Embryonic facial prominence (tissue), 1 donor: ENCODE results near the gene PRCD.
"Not testable (repeated sequence)": the region's sequence is repeated elsewhere in the genome, so short reads cannot be mapped to it uniquely, and the experiment has no call there.

Experiments
- DNase-seq: peaks from one replicate; pipeline ENCODE4 v3.0.0-alpha.2; 2016; ENCODE audit errors: extremely low spot score

The PRCD gene

DNA sequence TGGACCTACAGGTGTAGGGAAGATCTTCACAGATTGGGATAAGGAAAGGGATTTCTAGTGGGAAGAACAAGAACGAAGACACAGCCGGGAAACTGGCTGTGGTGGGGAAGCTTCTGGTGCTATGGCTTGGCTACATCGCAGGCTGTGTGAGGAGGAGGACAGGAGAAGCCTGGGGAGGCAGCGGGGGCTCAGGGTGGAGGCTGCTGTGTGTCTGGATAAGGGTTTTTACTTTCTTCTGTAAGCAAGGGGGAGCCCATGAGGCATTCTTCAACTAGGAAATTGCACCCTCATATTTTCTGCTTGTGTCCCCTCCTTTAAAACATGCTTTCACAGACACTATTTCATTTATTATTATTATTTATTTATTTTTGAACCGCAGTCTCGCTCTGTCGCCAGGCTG, 35.7 kb upstream of the PRCD start:
- no peak for DNase-seq

DNA sequence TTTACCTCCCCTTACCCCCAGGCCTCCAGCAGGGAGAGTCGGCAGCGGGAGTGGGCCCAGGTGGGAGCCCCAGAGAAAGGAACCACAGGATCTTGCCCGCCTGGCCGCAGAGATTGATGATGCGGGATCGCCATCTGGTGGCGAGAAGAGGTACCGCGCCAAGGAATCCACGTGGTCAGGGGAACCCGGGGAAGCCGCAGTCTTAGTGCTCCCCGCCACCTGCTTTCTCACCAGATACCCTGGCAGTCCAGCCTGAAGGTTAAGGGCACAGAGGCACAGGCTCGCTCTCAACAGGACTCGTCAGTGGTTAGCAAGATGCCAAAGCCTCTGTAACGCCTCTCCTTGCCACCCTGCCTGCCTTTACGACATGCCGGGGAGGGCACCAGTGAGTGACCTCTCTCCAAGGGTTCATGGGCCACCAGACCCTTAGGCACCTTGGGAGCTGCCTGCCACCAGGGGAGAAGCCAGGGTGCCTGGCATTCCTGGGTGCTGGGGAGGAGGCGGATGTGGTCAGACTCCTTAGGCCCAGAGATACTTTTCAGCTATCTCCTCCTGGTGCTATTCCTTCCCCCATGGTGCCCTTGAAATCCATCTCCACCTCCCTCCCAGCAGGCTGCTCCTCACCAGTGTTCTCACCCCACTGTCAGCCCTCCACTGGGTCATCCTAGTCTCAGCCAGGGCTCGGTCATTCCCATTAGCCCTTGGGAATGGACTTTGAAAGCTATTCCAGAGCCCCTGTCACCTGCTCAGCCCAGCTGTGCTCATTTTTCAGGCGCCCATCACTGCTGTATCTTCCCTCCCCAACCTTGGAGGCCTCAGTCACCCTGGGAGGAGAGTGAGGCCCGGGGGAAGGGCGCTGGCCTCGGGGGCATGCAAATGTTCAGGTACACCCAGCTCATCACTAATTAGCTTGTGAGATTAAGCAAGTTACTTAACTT, 33.2 kb upstream of the PRCD start:
- no peak for DNase-seq

- DNase-seq, result not testable (repeated sequence)
Measured at GRCh38 chr17:76508472-76509063, 31.3 kb upstream of the PRCD start.

DNA sequence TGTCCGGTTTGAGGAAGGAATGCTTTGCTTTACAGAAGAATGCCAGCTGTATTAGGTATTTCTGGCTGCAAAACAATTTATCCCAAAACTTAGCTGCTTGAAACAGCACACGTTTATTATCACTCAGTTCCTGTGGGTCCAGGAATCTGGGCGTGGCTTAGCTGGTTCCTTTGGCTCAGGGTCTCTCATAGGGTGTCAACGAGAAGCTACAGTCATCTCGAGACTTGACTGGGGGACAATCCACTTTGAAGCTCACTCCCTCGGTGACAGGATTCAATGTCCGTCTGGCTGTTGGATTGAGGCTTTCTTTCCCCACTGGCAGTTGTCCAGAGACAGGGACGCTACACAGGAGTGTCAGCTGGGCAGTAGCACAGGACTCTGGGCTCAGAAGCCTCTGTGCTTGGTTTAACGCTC, 29.0 kb upstream of the PRCD start:
- DNase-seq, result no peak

DNA sequence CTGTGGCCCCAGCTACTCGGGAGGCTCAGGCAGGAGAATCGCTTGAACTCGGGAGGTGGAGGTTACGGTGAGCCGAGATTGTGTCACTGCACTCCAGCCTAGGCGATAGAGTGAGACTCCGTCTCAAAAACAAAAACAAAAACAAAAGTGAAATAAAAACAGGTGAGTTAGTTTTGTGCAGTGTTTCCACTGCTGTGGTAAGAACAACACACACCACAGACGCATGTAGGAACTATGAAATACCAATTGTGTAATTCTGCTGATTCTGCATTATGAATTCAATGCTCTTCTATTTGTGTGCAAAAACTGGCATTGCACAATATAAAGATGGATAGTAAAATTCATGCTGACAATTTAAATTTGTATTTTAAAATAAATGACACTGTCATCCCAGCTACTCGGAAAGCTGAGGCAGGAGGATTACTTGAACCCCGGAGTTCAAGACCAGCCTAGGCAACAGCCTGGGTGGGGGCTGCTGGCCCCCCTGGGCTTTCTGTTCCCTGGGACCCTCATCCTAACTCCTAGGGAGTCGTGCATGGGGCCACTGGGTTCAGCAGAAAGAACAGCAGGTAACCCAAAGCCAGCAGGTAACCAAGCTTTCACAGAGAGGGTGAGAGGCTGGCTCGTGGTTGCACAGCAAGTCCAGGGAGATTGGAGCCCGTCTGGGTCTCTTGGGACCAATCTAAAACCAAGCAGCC, 28.0 kb upstream of the PRCD start:
- DNase-seq, result no peak

- DNase-seq, result no peak
Measured at GRCh38 chr17:76512366-76513305, 27.2 kb upstream of the PRCD start.

DNA sequence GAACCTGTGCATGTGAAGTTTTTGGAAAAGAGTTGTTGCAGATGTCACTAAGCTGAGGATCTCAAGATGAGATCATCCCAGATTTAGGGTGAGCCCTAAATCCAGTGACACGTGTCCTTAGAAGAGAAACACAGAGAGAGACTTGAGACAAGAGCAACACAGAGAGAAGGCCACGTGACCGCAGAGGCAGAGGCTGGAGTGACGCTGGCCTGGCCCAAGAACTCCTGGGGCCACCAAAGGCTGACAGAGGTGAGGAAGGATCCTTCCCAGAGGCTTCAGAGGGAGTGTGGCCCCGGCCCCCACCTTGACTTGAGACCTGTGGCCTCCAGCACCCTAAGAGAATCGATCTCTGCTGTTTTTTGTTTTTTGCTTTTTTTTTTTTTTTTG, 26.5 kb upstream of the PRCD start:
- no peak for DNase-seq

GRCh38 chr17:76514355-76514754, 25.5 kb upstream of the PRCD start:
- DNase-seq, result not testable (repeated sequence)

GRCh38 chr17:76515274-76515949, 24.4 kb upstream of the PRCD start:
- DNase-seq, result no peak

DNA sequence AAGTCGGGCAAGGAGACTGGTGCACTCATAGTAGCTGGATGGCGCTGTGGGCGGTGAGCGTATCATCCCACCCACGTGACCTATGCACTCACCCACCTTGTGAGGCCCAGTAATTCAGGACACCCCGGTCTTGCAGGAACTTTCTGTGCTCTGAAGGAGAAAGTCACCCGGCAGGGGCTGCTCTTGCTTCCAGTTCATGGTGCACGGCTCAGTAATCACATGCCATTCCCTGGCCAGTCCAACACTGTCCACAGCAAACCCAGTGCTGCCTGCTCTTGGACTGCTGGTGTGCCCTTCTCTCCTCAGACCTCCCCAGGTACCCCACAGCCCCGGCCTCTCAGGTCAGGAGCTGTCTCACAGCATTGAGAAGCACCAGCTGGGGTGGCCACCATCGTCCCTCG, 22.2 kb upstream of the PRCD start:
- DNase-seq, result no peak

DNA sequence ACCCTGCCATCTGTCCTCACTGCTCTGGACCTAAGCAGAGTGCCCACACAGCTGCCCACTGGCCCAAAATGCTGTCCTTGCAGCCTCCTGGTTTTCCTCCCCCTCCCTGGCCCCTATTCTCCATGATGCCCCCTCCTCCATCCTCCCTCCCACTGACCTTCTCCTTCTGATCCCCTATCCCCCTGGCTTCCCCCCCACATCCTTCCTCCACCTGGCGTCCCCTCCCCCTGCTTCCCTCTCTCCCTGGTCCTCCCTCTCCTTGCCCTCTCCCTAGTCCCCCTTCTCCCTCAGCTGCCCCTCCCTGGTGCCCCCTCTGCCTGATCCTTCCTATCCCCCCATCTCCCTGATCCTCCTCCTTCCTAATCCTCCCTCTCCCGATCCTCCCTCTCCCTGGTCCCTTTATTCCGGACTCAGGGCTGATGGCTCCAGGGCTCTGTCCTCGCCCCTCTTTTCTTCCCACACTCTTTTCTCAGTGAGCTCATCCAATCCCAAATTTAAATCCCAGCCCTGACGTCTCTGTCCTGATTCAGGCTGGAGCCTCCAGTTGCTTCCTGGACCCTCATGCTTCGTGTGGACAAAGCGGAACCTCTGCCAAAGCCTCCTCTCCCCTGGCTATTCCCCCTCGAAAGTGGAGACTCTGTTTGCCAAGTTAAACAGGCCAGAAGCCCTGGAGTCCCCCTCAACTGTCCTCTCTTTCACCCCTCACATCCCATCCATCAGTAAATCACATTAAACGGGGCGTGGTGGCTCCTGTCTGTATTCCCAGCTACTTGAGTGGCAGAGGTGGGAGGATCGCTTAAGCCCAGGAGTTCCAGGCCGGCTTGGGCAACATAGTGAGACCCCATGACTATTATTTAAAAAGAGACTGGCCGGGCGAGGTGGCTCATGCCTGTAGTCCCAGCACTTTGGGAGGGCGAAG, 20.5 kb upstream of the PRCD start:
- DNase-seq, result no peak

- no peak for DNase-seq
Measured at GRCh38 chr17:76521262-76521661, 18.6 kb upstream of the PRCD start.

GRCh38 chr17:76521683-76522082, 18.2 kb upstream of the PRCD start:
- DNase-seq, result not testable (repeated sequence)

DNA sequence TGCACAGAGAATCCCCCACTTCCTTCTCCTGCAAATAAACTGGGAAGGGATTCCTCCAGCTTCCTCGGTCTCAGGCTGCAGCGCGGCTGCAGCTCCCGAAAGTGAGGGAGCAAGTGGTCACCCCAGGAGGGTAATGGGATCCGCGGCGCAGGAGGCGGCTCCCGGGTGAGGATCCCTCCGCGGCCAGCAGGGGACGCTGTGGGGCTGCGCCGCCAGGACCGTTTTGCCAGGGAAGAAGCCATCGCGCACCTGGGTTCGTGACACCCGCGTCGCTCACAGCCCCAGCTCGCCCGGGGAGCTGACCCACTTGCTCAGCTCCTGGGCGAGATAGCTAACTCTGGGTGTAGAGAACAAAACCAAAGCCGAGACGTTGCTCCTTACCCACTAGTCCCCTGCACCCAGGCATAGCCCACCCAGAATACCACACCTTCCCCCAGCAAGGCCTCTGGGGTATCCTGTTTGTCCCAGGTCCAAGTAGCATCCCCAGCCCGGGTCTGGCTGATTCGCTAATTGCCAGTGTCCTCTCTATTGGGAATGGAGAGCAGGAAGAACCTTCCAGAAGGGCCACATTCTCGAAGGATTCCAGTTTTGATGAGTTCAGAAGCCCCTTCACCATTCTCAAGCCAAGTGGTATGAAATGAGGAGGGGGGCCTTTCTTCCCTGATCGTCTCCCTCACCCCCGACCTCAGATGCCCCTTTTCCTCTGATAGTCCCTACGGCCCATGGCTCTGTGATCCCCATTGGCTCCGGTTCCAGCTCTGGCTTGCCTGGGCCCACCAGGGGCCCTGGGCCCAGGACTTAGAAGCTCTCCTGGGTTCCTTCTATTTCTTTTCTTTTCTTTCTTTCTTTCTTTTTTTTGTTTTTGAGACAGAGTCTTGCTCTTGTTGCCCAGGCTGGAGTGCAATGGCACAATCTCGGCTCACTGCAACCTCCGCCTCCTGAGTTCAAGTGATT, 16.5 kb upstream of the PRCD start:
- no peak for DNase-seq

- DNase-seq, result no peak
Measured at GRCh38 chr17:76524598-76525512, 15.0 kb upstream of the PRCD start.

DNA sequence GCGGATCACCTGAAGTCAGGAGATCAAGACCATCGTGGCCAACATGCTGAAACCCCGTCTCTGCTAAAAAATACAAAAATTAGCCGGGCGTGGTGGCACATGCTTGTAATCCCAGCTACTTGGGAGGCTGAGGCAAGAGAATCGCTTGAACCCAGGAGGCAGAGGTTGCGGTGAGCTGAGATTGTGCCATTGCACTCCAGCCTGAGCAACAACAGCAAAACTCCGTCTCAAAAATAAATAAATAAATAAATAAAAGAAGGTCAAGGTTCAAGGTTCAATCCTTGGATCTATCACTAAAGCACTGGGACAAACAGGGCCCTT, 14.4 kb upstream of the PRCD start:
- DNase-seq, result not testable (repeated sequence)

- DNase-seq, result not testable (repeated sequence)
Measured at GRCh38 chr17:76527016-76527415, 12.8 kb upstream of the PRCD start.
